Measurements from ENCODE around the gene CC2D1B. TPM values are rescaled to one million over a fixed set of nuclear protein-coding genes. Genes with fewer than 3 reads are reported as not detected.

The CC2D1B gene
- total RNA-seq (19.4 TPM), polyA plus RNA-seq (36.4 TPM)
- long read RNA-seq, donor 1, result 0 reads
- long read RNA-seq, donor 2, result 0 reads
- long read RNA-seq, donor 3, partial matches to known transcripts, result 0 of 1 reads
- long read RNA-seq, donor 3, other reads (novel, unspliced or antisense), result 0 of 1 reads
- long read RNA-seq, donor 4, result 0 reads
- long read RNA-seq, donor 5, partial matches to known transcripts, result 0 of 1 reads
- long read RNA-seq, donor 5, other reads (novel, unspliced or antisense), result 0 of 1 reads
- long read RNA-seq, donor 6, partial matches to known transcripts, result 0 of 1 reads
- long read RNA-seq, donor 6, other reads (novel, unspliced or antisense), result 0 of 1 reads
- long read RNA-seq, donor 7, result 0 reads
- long read RNA-seq, donor 8, result 0 reads
- long read RNA-seq, donor 9, partial matches to known transcripts, result 0 of 1 reads
- long read RNA-seq, donor 9, other reads (novel, unspliced or antisense), result 0 of 1 reads
- long read RNA-seq, donor 10, result 0 reads

DNA sequence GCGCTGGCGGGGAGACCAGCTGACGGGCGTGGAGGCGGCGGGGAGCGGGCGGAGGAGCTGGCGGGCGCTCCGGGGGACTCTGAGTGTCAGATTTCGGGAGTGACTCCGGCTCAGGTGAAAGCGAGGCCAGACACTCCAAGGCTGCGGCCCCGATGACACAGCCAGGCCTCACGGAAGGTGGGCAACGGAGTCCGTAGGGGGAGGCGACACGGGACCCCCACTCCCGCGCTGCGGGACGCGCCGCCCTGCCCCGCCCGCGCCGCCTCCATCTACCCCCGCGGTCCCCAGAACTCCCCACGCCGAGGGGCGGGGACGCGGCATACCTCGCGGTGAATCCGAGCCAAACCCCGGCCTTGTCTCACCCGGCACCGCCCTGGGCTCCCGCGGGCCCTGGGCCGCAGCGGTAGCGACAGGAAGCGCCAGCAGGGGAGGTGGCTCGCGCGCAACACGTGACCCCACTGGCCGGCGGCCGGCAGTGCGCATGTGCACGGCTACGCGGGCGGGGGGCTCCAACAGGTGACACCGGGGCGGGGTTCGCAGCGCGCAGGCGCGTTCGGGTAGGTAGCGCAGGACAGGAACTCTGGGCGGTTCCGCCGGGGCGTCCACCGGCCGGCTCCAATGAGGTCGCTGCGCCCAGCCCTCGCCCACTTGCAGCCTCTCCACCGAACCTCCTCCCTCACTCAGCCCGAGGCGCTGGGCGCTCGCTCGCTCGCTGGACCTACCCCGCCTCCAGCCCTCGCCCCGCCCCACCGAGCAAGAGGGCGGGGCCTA, at the start of gene CC2D1B:
Gene CC2D1B, minus strand, starts transcription at position 460 of the 771 bp plus-strand sequence. CDS start 1,585 bp downstream, outside the sequence.
- H3K4me3 ChIP-seq (ENCODE audit: low read length in 2 of 2), result peak within 1 kb of the TSS; percentile 77 to 85
- H3K9me3 ChIP-seq (ENCODE audit: control insufficient read depth in 2 of 2, insufficient read depth in 1 of 2, low read length in 1 of 2), result peaks cover 0 to 2% of the 10 kb centered on the region in 2 donors
- H3K27ac ChIP-seq (ENCODE audit: low read depth in 1 of 2, low read length in 1 of 2), result peak within 1 kb of the TSS; percentile 95
- no peaks in the 10 kb centered on the region for H3K27me3 ChIP-seq (ENCODE audit: control insufficient read depth in 2 of 2, insufficient read depth in 1 of 2, low read length in 1 of 2)
- peak; percentile 90 to 98 (median 96) for DNase-seq (ENCODE audit: low read depth in 6 of 9, low spot score in 9 of 9)
- under 1% methylated on average over 92 of the region's 92 CpGs for WGBS
- peaks cover 13 to 24% of the 10 kb centered on the region in 2 donors for H3K4me1 ChIP-seq (ENCODE audit: control insufficient read depth in 2 of 2, insufficient read depth in 2 of 2, low read length in 2 of 2)
- H3K36me3 ChIP-seq (ENCODE audit: control insufficient read depth in 2 of 2, insufficient read depth in 2 of 2, low read length in 1 of 2), result peaks cover 17 to 24% of the 10 kb centered on the region in 2 donors

DNA sequence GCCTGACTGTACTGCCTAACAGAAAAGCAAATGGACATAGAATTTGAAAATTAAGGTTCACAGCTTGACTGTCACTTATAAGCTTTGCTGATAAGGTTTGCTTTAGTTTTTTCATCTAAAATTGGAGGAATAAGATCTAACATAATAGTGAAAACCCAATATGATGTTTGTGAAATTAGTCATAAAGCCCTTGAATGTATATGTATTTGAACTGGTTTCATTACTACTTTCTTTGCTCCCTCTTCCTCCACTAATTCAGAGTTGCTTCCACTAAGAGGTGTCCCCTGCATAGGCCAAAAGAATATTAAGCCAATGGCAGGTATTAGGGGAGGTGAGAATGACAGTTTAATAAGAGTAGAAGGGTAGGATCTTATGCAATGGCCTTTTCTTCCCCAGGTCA, 48.9 kb upstream of the CC2D1B start:
- H3K4me1 ChIP-seq (ENCODE audit: control insufficient read depth in 2 of 2, insufficient read depth in 2 of 2, low read length in 2 of 2), result peaks cover 2% of the 10 kb centered on the region in 2 donors
- no peak for DNase-seq (ENCODE audit: low read depth in 6 of 9, low spot score in 9 of 9)
- no peak overlapping the region for H3K4me3 ChIP-seq (ENCODE audit: low read length in 2 of 2)
- peaks cover 54 to 82% of the 10 kb centered on the region in 2 donors for H3K36me3 ChIP-seq (ENCODE audit: control insufficient read depth in 2 of 2, insufficient read depth in 2 of 2, low read length in 1 of 2)
- H3K27ac ChIP-seq (ENCODE audit: low read depth in 1 of 2, low read length in 1 of 2), result no peak overlapping the region
- no peaks in the 10 kb centered on the region for H3K9me3 ChIP-seq (ENCODE audit: control insufficient read depth in 2 of 2, insufficient read depth in 1 of 2, low read length in 1 of 2)
- no peaks in the 10 kb centered on the region for H3K27me3 ChIP-seq (ENCODE audit: control insufficient read depth in 2 of 2, insufficient read depth in 1 of 2, low read length in 1 of 2)

DNA sequence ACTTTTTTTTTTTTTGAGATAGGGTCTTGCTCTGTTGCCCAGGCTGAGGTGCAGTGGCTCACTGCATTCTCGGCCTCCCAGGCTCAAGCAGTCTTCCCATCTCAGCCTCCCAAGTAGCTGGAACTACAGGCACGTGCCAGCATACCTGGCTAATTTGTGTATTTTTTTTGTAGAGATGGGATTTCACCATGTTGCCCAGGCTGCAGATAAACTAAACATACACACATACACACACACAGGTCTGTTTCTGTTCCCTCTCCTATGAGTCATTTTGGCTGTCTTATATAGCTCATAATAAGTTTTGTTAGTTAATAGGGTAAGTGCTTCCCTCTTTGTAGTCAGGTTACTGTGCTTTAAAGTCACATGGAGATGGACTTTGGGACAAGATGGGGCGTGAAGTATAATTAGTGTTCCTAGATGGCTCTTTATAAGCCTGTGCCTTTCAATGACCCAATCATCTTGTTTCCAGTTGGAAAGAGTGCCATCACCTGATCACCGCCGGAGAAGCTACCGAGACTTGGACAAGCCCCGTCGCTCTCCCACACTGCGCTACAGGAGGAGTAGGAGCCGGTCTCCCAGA, 47.5 kb upstream of the CC2D1B start:
- H3K9me3 ChIP-seq (ENCODE audit: control insufficient read depth in 2 of 2, insufficient read depth in 1 of 2, low read length in 1 of 2), result no peaks in the 10 kb centered on the region
- 99% methylated on average over 10 of the region's 10 CpGs for WGBS
- H3K4me3 ChIP-seq (ENCODE audit: low read length in 2 of 2), result no peak overlapping the region
- no peaks in the 10 kb centered on the region for H3K27me3 ChIP-seq (ENCODE audit: control insufficient read depth in 2 of 2, insufficient read depth in 1 of 2, low read length in 1 of 2)
- peaks cover 66 to 92% of the 10 kb centered on the region in 2 donors for H3K36me3 ChIP-seq (ENCODE audit: control insufficient read depth in 2 of 2, insufficient read depth in 2 of 2, low read length in 1 of 2)
- no peak for DNase-seq (ENCODE audit: low read depth in 6 of 9, low spot score in 9 of 9)
- H3K4me1 ChIP-seq (ENCODE audit: control insufficient read depth in 2 of 2, insufficient read depth in 2 of 2, low read length in 2 of 2), result no peaks in the 10 kb centered on the region
- H3K27ac ChIP-seq (ENCODE audit: low read depth in 1 of 2, low read length in 1 of 2), result no peak overlapping the region

- H3K27ac ChIP-seq (ENCODE audit: low read depth in 1 of 2, low read length in 1 of 2), result peak overlapping the region; percentile 96
- peak overlapping the region; percentile 75 to 81 for H3K4me3 ChIP-seq (ENCODE audit: low read length in 2 of 2)
- H3K9me3 ChIP-seq (ENCODE audit: control insufficient read depth in 2 of 2, insufficient read depth in 1 of 2, low read length in 1 of 2), result no peaks in the 10 kb centered on the region
- no peaks in the 10 kb centered on the region for H3K27me3 ChIP-seq (ENCODE audit: control insufficient read depth in 2 of 2, insufficient read depth in 1 of 2, low read length in 1 of 2)
- H3K4me1 ChIP-seq (ENCODE audit: control insufficient read depth in 2 of 2, insufficient read depth in 2 of 2, low read length in 2 of 2), result peaks cover 9 to 17% of the 10 kb centered on the region in 2 donors
- 3% methylated on average over 8 of the region's 8 CpGs for WGBS
- peaks cover 20 to 53% of the 10 kb centered on the region in 2 donors for H3K36me3 ChIP-seq (ENCODE audit: control insufficient read depth in 2 of 2, insufficient read depth in 2 of 2, low read length in 1 of 2)
- no peak for DNase-seq (ENCODE audit: low read depth in 6 of 9, low spot score in 9 of 9)
Measured at GRCh38 chr1:52404975-52405338, 39.0 kb upstream of the CC2D1B start.

DNA sequence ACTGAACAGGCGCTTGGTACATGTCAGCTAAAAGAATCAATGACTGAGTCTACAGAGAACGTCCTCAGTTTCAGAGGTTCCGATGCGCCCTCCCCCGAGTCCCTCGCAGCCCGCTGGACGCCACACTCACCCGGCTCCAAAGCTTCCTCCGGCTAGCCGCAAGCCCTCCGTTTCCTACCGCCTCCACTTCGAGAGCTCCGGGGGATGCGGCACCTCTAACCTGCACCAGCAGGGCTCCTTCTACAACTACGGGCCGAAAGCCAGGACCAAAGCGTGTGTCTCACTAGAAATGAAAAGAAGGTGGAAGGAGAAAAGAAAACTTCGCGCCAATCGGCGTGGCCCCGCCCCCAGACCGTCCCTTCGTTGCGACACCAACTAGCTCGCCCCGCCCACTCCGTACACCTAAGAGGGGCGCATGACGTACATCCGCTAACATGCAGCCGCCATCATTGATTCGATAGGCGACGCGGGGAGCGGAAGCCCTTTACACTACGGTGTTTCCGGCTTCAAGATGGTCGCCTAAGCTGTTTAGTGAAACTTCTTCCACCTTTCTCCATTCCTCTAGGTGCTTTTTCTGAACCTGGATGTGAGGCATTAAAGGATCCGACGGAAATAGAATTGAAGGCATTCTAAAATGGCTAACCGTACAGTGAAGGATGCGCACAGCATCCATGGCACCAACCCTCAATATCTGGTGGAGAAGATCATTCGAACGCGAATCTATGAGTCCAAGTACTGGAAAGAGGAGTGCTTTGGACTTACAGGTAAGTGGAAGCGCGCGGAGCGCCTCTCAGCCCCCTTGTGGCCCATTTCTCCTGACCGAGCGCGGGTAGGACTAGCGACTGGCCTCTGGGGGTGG, 38.3 kb upstream of the CC2D1B start, which contains the start of the genes ORC1 and PRPF38A:
Gene ORC1, minus strand, starts transcription at position 308 of the 859 bp plus-strand sequence. CDS start 2,200 bp downstream, outside the sequence.
Gene PRPF38A, plus strand, starts transcription at position 487 of the 859 bp plus-strand sequence. Its CDS starts 148 bp downstream, at position 635.
- H3K27ac ChIP-seq (ENCODE audit: low read depth in 1 of 2, low read length in 1 of 2), result peak within 1 kb of the TSS; percentile 96
- no peaks in the 10 kb centered on the region for H3K9me3 ChIP-seq (ENCODE audit: control insufficient read depth in 2 of 2, insufficient read depth in 1 of 2, low read length in 1 of 2)
- H3K27me3 ChIP-seq (ENCODE audit: control insufficient read depth in 2 of 2, insufficient read depth in 1 of 2, low read length in 1 of 2), result no peaks in the 10 kb centered on the region
- peak within 1 kb of the TSS; percentile 75 to 81 for H3K4me3 ChIP-seq (ENCODE audit: low read length in 2 of 2)
- WGBS, result under 1% methylated on average over 57 of the region's 57 CpGs
- H3K4me1 ChIP-seq (ENCODE audit: control insufficient read depth in 2 of 2, insufficient read depth in 2 of 2, low read length in 2 of 2), result peaks cover 9 to 17% of the 10 kb centered on the region in 2 donors
- peak; percentile 91 to 99 (median 97) for DNase-seq (ENCODE audit: low read depth in 6 of 9, low spot score in 9 of 9)
- H3K36me3 ChIP-seq (ENCODE audit: control insufficient read depth in 2 of 2, insufficient read depth in 2 of 2, low read length in 1 of 2), result peaks cover 16 to 52% of the 10 kb centered on the region in 2 donors

- Histone ChIP-seq H3K4me1 (ENCODE audit: control insufficient read depth in 2 of 2, insufficient read depth in 2 of 2, low read length in 2 of 2) (peaks cover 9 to 17% of the 10 kb centered on the region in 2 donors), H3K36me3 (ENCODE audit: control insufficient read depth in 2 of 2, insufficient read depth in 2 of 2, low read length in 1 of 2) (peaks cover 9 to 48% of the 10 kb centered on the region in 2 donors), H3K27ac (ENCODE audit: low read depth in 1 of 2, low read length in 1 of 2) (peak overlapping the region in 1 of 2 donors; percentile 96), H3K4me3 (ENCODE audit: low read length in 2 of 2) (peak overlapping the region; percentile 75 to 81), H3K27me3 (ENCODE audit: control insufficient read depth in 2 of 2, insufficient read depth in 1 of 2, low read length in 1 of 2) (no peaks in the 10 kb centered on the region), H3K9me3 (ENCODE audit: control insufficient read depth in 2 of 2, insufficient read depth in 1 of 2, low read length in 1 of 2) (no peaks in the 10 kb centered on the region)
- DNase-seq (ENCODE audit: low read depth in 6 of 9, low spot score in 9 of 9), result peak in 5 of 9 donors; percentile 16 to 66 (median 37)
- WGBS, result under 1% methylated on average over 16 of the region's 16 CpGs
Measured at GRCh38 chr1:52403566-52404115, 37.6 kb upstream of the CC2D1B start.

DNA sequence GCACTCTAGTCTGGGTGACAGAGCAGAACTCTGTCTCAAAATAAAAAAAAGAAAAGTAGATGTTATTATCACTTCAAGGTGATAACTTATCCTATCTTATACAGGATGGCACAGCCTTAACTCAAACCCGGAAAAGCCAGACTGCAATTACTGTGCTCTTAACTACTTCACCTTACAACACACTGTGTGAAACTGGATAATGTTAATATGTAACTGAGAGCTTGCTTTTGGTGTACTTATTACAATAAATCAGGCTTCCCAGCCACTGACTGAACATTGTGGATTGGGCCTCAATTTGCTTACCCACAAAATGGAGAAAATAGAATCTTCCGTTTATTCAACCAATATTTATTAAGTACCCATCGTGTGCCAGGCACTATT, 36.8 kb upstream of the CC2D1B start:
- Histone ChIP-seq H3K4me3 (ENCODE audit: low read length in 2 of 2) (peak overlapping the region in 1 of 2 donors; percentile 75), H3K27me3 (ENCODE audit: control insufficient read depth in 2 of 2, insufficient read depth in 1 of 2, low read length in 1 of 2) (no peaks in the 10 kb centered on the region), H3K9me3 (ENCODE audit: control insufficient read depth in 2 of 2, insufficient read depth in 1 of 2, low read length in 1 of 2) (no peaks in the 10 kb centered on the region), H3K4me1 (ENCODE audit: control insufficient read depth in 2 of 2, insufficient read depth in 2 of 2, low read length in 2 of 2) (peaks cover 9 to 17% of the 10 kb centered on the region in 2 donors), H3K27ac (ENCODE audit: low read depth in 1 of 2, low read length in 1 of 2) (no peak overlapping the region), H3K36me3 (ENCODE audit: control insufficient read depth in 2 of 2, insufficient read depth in 2 of 2, low read length in 1 of 2) (peaks cover 4 to 40% of the 10 kb centered on the region in 2 donors)
- DNase-seq (ENCODE audit: low read depth in 6 of 9, low spot score in 9 of 9), result no peak
- 92% methylated on average over 3 of the region's 3 CpGs for WGBS

DNA sequence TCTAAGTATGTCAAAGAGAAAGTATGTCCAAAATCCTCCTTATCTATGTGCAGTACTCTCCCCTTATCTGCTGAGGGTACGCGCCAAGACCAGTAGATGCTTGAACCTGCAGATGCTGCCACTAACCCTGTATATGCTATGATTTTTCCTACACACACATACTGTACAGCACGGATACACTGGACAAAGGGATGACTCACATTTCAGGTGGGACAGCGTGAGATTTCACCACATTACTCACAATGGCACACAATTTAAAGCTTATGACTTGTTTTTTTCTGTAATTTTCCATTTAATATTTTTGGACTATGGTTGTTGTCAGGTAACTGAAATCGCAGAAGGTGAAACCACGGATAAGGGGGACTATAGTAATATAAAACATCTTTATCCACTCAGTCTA, 34.1 kb upstream of the CC2D1B start:
- Histone ChIP-seq H3K27ac (ENCODE audit: low read depth in 1 of 2, low read length in 1 of 2) (no peak overlapping the region), H3K36me3 (ENCODE audit: control insufficient read depth in 2 of 2, insufficient read depth in 2 of 2, low read length in 1 of 2) (peaks cover 9 to 48% of the 10 kb centered on the region in 2 donors), H3K4me3 (ENCODE audit: low read length in 2 of 2) (no peak overlapping the region), H3K4me1 (ENCODE audit: control insufficient read depth in 2 of 2, insufficient read depth in 2 of 2, low read length in 2 of 2) (peaks cover 6 to 14% of the 10 kb centered on the region in 2 donors), H3K27me3 (ENCODE audit: control insufficient read depth in 2 of 2, insufficient read depth in 1 of 2, low read length in 1 of 2) (no peaks in the 10 kb centered on the region), H3K9me3 (ENCODE audit: control insufficient read depth in 2 of 2, insufficient read depth in 1 of 2, low read length in 1 of 2) (no peaks in the 10 kb centered on the region)
- no peak for DNase-seq (ENCODE audit: low read depth in 6 of 9, low spot score in 9 of 9)
- WGBS, result 92% methylated on average over 6 of the region's 6 CpGs

Measured in thymus (tissue), 14 donors.